ENCODE measurements around the gene VDR. TPM values are rescaled to one million over a fixed set of nuclear protein-coding genes. Genes with fewer than 3 reads are reported as not detected.

VDR gene
- polyA plus RNA-seq, 1 donor from 2014 or later, result not detected

GRCh38 chr12:47825173-47825639 lies 79.6 kb downstream of the VDR start:
- H3K9me3 ChIP-seq (ENCODE audit: low read length), result no peaks in the 10 kb centered on the region
- TF ChIP-seq TAF1 (IDR thresholded peaks at IDR 0.05; ENCODE audit: low read depth) (no peak), SMC3 (conservative IDR thresholded peaks at IDR 0.05; ENCODE audit: poor library complexity) (no peak), CTCF (IDR thresholded peaks at IDR 0.05; ENCODE audit: poor library complexity, severe bottlenecking) (no peak), EZH2 (IDR thresholded peaks at IDR 0.05; ENCODE audit: borderline replicate concordance, insufficient read depth, low read length, poor library complexity, severe bottlenecking) (no peak), RAD21 (conservative IDR thresholded peaks at IDR 0.05) (no peak), REST (IDR thresholded peaks at IDR 0.05; ENCODE audit: borderline replicate concordance) (no peak), EP300 (conservative IDR thresholded peaks at IDR 0.05; ENCODE audit: poor library complexity, severe bottlenecking) (no peak), MXI1 (conservative IDR thresholded peaks at IDR 0.05; ENCODE audit: poor library complexity, severe bottlenecking) (no peak), POLR2AphosphoS5 (IDR thresholded peaks at IDR 0.05) (no peak)
- H3F3A ChIP-seq (ENCODE audit: insufficient read depth, low read length, poor library complexity, severe bottlenecking), result no peaks in the 10 kb centered on the region
- H4K20me1 ChIP-seq (ENCODE audit: insufficient read depth), result no peaks in the 10 kb centered on the region
- H3K79me2 ChIP-seq (replicated peaks; ENCODE audit: insufficient read depth, low read length), result peaks cover 12% of the 10 kb centered on the region
- no peak overlapping the region for H2AFZ ChIP-seq (ENCODE audit: low read depth, low read length)
- H3K36me3 ChIP-seq (ENCODE audit: insufficient read depth, low read length), result no peaks in the 10 kb centered on the region
- H3K9ac ChIP-seq (ENCODE audit: low read length), result no peak overlapping the region
- no peaks in the 10 kb centered on the region for H3K9me2 ChIP-seq (ENCODE audit: insufficient read depth, low read length)
- H3K4me2 ChIP-seq (ENCODE audit: low read length), result no peak overlapping the region
- H3K27ac ChIP-seq (ENCODE audit: low read length), result no peak overlapping the region
- no peak overlapping the region for H3K4me3 ChIP-seq (ENCODE audit: low read length)
- H3K27me3 ChIP-seq (ENCODE audit: insufficient read depth, low read depth, low read length), result no peaks in the 10 kb centered on the region

GRCh38 chr12:47824635-47825034 lies 80.2 kb downstream of the VDR start:
- H3K27me3 ChIP-seq (ENCODE audit: insufficient read depth, low read depth, low read length), result no peaks in the 10 kb centered on the region
- H3F3A ChIP-seq (ENCODE audit: insufficient read depth, low read length, poor library complexity, severe bottlenecking), result no peaks in the 10 kb centered on the region
- no peak for TF ChIP-seq CTCF (IDR thresholded peaks at IDR 0.05; ENCODE audit: poor library complexity, severe bottlenecking)
- TF ChIP-seq EZH2 (IDR thresholded peaks at IDR 0.05; ENCODE audit: borderline replicate concordance, insufficient read depth, low read length, poor library complexity, severe bottlenecking), result no peak
- TF ChIP-seq EP300 (conservative IDR thresholded peaks at IDR 0.05; ENCODE audit: poor library complexity, severe bottlenecking), result no peak
- TF ChIP-seq SMC3 (conservative IDR thresholded peaks at IDR 0.05; ENCODE audit: poor library complexity), result no peak
- TF ChIP-seq REST (IDR thresholded peaks at IDR 0.05; ENCODE audit: borderline replicate concordance), result no peak
- no peak for TF ChIP-seq POLR2AphosphoS5 (IDR thresholded peaks at IDR 0.05)
- no peak for TF ChIP-seq MXI1 (conservative IDR thresholded peaks at IDR 0.05; ENCODE audit: poor library complexity, severe bottlenecking)
- TF ChIP-seq RAD21 (conservative IDR thresholded peaks at IDR 0.05), result no peak
- no peak for TF ChIP-seq TAF1 (IDR thresholded peaks at IDR 0.05; ENCODE audit: low read depth)
- H4K20me1 ChIP-seq (ENCODE audit: insufficient read depth), result no peaks in the 10 kb centered on the region
- no peaks in the 10 kb centered on the region for H3K36me3 ChIP-seq (ENCODE audit: insufficient read depth, low read length)
- no peak overlapping the region for H3K27ac ChIP-seq (ENCODE audit: low read length)
- peaks cover 13% of the 10 kb centered on the region for H3K79me2 ChIP-seq (replicated peaks; ENCODE audit: insufficient read depth, low read length)
- no peak overlapping the region for H3K4me3 ChIP-seq (ENCODE audit: low read length)
- no peak overlapping the region for H3K9ac ChIP-seq (ENCODE audit: low read length)
- H2AFZ ChIP-seq (ENCODE audit: low read depth, low read length), result no peak overlapping the region
- H3K9me2 ChIP-seq (ENCODE audit: insufficient read depth, low read length), result no peaks in the 10 kb centered on the region
- H3K4me2 ChIP-seq (ENCODE audit: low read length), result no peak overlapping the region
- H3K9me3 ChIP-seq (ENCODE audit: low read length), result no peaks in the 10 kb centered on the region
